Measurements from ENCODE around the gene ZFAND3.

DNA sequence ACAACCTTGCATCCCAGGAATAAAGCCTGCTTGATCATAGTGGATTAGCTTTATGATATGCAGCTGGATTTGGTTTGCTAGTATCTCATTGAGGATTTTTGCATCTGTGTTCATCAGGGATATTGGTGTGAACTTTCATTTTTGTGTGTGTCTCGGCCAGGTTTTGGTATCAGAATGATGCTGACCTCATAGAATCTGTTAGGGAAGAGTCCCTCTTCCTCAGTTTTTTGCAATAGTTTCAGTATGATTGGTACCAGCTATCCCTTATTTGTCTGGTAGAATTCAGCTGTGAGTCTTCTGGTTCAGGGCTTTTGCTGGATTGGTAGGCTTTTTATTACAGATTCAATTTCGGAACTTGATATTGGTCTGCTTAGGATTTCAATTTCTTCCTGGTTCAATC is 132.5 kb downstream of the ZFAND3 start:
- TF ChIP-seq POLR2A (IDR thresholded peaks at IDR 0.05; ENCODE audit: low read length) (no peak), GATA1 (IDR thresholded peaks at IDR 0.05; ENCODE audit: low read depth, low read length) (no peak)

Data from erythroblast (primary cell).